ENCODE measurements around the gene PLCB4. TPM values are rescaled to one million over a fixed set of nuclear protein-coding genes. Genes with fewer than 3 reads are reported as not detected.

Gene PLCB4
- total and polyA plus RNA-seq, 2 experiments from 2014 or later: 6.5 to 16.1 TPM

DNA sequence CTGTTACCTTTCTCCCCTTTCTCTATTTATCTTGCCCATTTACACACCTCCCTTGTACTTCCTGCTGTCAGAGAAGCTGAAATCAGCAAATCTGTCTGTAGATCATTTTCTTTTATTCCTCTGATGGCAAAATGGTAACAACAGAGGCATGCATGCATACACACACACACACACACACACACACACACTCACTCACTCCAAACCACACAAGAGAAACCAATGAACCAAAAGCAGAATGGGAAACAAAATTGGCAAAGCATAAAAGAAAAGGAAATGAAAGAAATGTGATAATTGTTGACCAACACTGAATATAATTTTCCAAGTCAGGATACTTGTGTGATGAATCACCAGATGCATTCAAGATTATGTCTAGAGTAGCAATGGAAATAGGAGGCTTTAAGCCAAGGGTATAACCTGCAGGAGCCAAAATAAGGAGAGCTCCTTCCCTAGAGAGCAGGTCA lies 172.4 kb downstream of the PLCB4 start (continued):
- TF ChIP-seq, protein P1, sequence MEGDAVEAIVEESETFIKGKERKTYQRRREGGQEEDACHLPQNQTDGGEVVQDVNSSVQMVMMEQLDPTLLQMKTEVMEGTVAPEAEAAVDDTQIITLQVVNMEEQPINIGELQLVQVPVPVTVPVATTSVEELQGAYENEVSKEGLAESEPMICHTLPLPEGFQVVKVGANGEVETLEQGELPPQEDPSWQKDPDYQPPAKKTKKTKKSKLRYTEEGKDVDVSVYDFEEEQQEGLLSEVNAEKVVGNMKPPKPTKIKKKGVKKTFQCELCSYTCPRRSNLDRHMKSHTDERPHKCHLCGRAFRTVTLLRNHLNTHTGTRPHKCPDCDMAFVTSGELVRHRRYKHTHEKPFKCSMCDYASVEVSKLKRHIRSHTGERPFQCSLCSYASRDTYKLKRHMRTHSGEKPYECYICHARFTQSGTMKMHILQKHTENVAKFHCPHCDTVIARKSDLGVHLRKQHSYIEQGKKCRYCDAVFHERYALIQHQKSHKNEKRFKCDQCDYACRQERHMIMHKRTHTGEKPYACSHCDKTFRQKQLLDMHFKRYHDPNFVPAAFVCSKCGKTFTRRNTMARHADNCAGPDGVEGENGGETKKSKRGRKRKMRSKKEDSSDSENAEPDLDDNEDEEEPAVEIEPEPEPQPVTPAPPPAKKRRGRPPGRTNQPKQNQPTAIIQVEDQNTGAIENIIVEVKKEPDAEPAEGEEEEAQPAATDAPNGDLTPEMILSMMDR (conservative IDR thresholded peaks at IDR 0.05; ENCODE audit: low read depth in 2 of 2): no peak
- TF ChIP-seq, protein P2, sequence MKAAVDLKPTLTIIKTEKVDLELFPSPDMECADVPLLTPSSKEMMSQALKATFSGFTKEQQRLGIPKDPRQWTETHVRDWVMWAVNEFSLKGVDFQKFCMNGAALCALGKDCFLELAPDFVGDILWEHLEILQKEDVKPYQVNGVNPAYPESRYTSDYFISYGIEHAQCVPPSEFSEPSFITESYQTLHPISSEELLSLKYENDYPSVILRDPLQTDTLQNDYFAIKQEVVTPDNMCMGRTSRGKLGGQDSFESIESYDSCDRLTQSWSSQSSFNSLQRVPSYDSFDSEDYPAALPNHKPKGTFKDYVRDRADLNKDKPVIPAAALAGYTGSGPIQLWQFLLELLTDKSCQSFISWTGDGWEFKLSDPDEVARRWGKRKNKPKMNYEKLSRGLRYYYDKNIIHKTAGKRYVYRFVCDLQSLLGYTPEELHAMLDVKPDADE (IDR thresholded peaks at IDR 0.05): no peak
- no peak for TF ChIP-seq ZNF114 (CRISPR knock-in tag; IDR thresholded peaks at IDR 0.05)

DNA sequence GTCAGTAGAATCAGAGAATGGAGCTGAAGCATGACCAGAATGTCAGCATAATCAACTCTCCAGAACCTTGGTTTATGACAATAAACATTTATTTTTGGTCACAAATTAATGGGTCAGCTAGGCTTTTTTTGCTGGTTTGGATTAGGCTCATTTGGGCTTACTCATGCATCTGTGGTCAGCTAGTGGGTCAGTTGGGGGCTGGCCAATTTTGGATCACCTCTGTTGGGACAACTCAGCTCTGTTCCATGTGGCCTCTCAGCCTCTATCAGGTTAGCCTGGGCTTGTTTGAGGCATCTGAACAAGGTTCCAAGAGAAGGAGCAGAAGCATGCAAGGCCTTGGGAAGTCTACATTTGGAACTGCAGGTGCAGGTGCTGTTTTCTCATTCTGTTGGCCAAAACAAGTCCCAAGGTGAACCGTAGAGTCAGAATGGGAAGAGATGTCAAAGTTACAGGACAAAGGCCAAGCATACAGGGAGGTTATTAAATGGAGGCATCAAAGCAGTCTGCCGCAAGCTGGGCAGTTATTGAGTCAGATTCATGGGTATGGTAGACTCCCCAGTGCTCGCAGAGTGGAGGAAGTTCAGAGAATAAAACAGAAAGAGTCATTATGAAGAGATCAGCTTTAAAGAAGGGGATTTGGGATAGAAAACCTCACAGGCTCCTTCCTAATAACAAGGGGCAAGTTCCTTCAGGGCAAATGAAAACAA lies 173.0 kb downstream of the PLCB4 start:
- Histone ChIP-seq H3K4me1 (ENCODE audit: insufficient read depth) (no peaks in the 10 kb centered on the region), H3K4me2 (no peak overlapping the region), H3K27ac (ENCODE audit: low read depth) (no peak overlapping the region), H2AFZ (no peak overlapping the region), H3K36me3 (ENCODE audit: insufficient read depth) (no peaks in the 10 kb centered on the region), H3F3A (replicated peaks; ENCODE audit: low read depth) (no peaks in the 10 kb centered on the region), H4K20me1 (replicated peaks; ENCODE audit: insufficient read depth) (0 out of 2 replicates have a peak, but pooled peaks cover 4% of the 10 kb centered on the region), H3K4me3 (no peak overlapping the region), H3K79me2 (replicated peaks; ENCODE audit: insufficient read depth) (no peaks in the 10 kb centered on the region; the same call in 1 of the 2 replicates), H3K27me3 (ENCODE audit: insufficient read depth) (no peaks in the 10 kb centered on the region), H3K9me2 (ENCODE audit: insufficient read depth) (peaks cover 7% of the 10 kb centered on the region; the same call in 1 of the 2 replicates)
- Mint-ChIP-seq H3K27ac (no peak overlapping the region), H3K4me3 (no peak overlapping the region), H3K36me3 (ENCODE audit: low read depth) (no peaks in the 10 kb centered on the region; the same call in 2 of the 3 replicates), H3K9me3 (no peaks in the 10 kb centered on the region), H3K27me3 (ENCODE audit: insufficient read depth, low read depth, poor library complexity) (peaks cover 3% of the 10 kb centered on the region), H3K4me1 (peaks cover 6% of the 10 kb centered on the region)
- TF ChIP-seq, protein P3, sequence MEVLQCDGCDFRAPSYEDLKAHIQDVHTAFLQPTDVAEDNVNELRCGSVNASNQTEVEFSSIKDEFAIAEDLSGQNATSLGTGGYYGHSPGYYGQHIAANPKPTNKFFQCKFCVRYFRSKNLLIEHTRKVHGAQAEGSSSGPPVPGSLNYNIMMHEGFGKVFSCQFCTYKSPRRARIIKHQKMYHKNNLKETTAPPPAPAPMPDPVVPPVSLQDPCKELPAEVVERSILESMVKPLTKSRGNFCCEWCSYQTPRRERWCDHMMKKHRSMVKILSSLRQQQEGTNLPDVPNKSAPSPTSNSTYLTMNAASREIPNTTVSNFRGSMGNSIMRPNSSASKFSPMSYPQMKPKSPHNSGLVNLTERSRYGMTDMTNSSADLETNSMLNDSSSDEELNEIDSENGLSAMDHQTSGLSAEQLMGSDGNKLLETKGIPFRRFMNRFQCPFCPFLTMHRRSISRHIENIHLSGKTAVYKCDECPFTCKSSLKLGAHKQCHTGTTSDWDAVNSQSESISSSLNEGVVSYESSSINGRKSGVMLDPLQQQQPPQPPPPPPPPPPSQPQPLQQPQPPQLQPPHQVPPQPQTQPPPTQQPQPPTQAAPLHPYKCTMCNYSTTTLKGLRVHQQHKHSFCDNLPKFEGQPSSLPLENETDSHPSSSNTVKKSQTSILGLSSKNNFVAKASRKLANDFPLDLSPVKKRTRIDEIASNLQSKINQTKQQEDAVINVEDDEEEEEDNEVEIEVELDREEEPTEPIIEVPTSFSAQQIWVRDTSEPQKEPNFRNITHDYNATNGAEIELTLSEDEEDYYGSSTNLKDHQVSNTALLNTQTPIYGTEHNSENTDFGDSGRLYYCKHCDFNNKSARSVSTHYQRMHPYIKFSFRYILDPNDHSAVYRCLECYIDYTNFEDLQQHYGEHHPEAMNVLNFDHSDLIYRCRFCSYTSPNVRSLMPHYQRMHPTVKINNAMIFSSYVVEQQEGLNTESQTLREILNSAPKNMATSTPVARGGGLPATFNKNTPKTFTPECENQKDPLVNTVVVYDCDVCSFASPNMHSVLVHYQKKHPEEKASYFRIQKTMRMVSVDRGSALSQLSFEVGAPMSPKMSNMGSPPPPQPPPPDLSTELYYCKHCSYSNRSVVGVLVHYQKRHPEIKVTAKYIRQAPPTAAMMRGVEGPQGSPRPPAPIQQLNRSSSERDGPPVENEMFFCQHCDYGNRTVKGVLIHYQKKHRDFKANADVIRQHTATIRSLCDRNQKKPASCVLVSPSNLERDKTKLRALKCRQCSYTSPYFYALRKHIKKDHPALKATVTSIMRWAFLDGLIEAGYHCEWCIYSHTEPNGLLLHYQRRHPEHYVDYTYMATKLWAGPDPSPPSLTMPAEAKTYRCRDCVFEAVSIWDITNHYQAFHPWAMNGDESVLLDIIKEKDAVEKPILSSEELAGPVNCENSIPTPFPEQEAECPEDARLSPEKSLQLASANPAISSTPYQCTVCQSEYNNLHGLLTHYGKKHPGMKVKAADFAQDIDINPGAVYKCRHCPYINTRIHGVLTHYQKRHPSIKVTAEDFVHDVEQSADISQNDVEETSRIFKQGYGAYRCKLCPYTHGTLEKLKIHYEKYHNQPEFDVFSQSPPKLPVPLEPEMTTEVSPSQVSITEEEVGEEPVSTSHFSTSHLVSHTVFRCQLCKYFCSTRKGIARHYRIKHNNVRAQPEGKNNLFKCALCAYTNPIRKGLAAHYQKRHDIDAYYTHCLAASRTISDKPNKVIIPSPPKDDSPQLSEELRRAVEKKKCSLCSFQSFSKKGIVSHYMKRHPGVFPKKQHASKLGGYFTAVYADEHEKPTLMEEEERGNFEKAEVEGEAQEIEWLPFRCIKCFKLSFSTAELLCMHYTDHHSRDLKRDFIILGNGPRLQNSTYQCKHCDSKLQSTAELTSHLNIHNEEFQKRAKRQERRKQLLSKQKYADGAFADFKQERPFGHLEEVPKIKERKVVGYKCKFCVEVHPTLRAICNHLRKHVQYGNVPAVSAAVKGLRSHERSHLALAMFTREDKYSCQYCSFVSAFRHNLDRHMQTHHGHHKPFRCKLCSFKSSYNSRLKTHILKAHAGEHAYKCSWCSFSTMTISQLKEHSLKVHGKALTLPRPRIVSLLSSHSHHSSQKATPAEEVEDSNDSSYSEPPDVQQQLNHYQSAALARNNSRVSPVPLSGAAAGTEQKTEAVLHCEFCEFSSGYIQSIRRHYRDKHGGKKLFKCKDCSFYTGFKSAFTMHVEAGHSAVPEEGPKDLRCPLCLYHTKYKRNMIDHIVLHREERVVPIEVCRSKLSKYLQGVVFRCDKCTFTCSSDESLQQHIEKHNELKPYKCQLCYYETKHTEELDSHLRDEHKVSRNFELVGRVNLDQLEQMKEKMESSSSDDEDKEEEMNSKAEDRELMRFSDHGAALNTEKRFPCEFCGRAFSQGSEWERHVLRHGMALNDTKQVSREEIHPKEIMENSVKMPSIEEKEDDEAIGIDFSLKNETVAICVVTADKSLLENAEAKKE (CRISPR knock-in tag; IDR thresholded peaks at IDR 0.05): no peak
- TF ChIP-seq, protein P1 (conservative IDR thresholded peaks at IDR 0.05; ENCODE audit: low read depth in 2 of 2): no peak
- TF ChIP-seq EZH2 (IDR thresholded peaks at IDR 0.05; ENCODE audit: low read depth, unreplicated experiment): no peak
- TF ChIP-seq JUNB (IDR thresholded peaks at IDR 0.05; ENCODE audit: unreplicated experiment): no peak
- TF ChIP-seq, protein P2 (IDR thresholded peaks at IDR 0.05): no peak
- DNase-seq (ENCODE audit: low spot score): no peak
- ATAC-seq: no peak

All from GM23338 (cell line).